Measurements from ENCODE around the gene PIWIL1.

Gene PIWIL1

DNA sequence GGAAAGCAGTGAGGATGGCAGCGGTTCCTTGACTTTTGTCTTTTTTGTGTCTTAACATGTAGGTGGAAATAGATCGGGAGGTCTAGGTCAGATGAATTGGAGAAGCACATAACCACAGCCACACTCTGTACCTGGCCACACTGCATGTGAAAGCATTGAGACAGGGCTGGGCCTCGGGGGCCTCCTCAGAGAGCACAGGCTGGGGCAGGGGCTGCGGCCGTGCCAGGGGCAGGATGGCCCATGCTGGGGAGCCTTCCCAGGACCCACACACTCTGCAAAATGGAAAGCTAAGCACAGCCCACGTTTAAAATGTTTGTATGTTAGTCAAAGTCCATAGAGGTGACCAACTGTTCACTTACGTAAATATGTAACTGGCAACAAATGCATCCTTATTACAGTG is 76.7 kb downstream of the PIWIL1 start:
- Histone ChIP-seq H2AFZ (ENCODE audit: low read depth, low read length, severe bottlenecking) (no peak overlapping the region), H3F3A (ENCODE audit: insufficient read depth) (no peaks in the 10 kb centered on the region), H3K4me2 (ENCODE audit: low read depth, low read length, poor library complexity, severe bottlenecking) (no peak overlapping the region), H3K4me3 (ENCODE audit: insufficient read depth, low read length, poor library complexity, severe bottlenecking) (no peak overlapping the region), H3K9ac (ENCODE audit: low read length) (no peak overlapping the region), H3K27ac (ENCODE audit: low read depth, low read length) (no peak overlapping the region), H3K79me2 (ENCODE audit: insufficient read depth, low read length) (no peaks in the 10 kb centered on the region), H3K9me3 (ENCODE audit: insufficient read depth, low read length) (no peaks in the 10 kb centered on the region), H4K20me1 (ENCODE audit: low read depth, low read length) (no peaks in the 10 kb centered on the region), H3K27me3 (ENCODE audit: low read length) (no peaks in the 10 kb centered on the region), H3K36me3 (ENCODE audit: low read length) (no peaks in the 10 kb centered on the region), H3K9me2 (replicated peaks; ENCODE audit: insufficient read depth, low read length) (no peaks in the 10 kb centered on the region)
- TF ChIP-seq CTCF (IDR thresholded peaks at IDR 0.05; ENCODE audit: insufficient read depth, low read length, poor library complexity, severe bottlenecking), result no peak
- TF ChIP-seq EZH2phosphoT487 (conservative IDR thresholded peaks at IDR 0.05; ENCODE audit: low read length), result no peak

DNA sequence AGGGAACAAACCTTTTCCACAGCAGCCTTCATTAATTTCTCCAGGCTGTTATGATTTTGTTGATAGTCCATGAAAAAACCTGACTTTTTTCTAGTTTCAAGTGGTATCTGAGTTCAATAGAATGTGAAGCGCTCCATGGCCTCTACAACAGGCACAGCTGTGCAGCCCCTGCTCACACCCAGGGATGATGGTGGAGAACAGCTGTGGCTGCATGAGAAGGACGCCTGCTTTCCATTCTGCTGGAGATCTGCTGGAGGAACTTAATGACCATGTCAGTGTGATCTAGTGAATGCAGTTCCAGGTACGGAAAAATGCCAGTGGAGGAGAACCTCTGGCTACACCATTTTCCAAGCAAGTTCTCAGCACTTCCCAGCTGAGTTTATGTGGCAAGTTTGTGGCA is 80.6 kb downstream of the PIWIL1 start:
- no peak for TF ChIP-seq CTCF (IDR thresholded peaks at IDR 0.05; ENCODE audit: insufficient read depth, low read length, poor library complexity, severe bottlenecking)
- no peak for TF ChIP-seq EZH2phosphoT487 (conservative IDR thresholded peaks at IDR 0.05; ENCODE audit: low read length)
- H3K79me2 ChIP-seq (ENCODE audit: insufficient read depth, low read length), result no peaks in the 10 kb centered on the region
- no peaks in the 10 kb centered on the region for H3K9me2 ChIP-seq (replicated peaks; ENCODE audit: insufficient read depth, low read length)
- no peak overlapping the region for H3K27ac ChIP-seq (ENCODE audit: low read depth, low read length)
- no peak overlapping the region for H3K4me2 ChIP-seq (ENCODE audit: low read depth, low read length, poor library complexity, severe bottlenecking)
- H3K36me3 ChIP-seq (ENCODE audit: low read length), result no peaks in the 10 kb centered on the region
- no peak overlapping the region for H3K9ac ChIP-seq (ENCODE audit: low read length)
- H3K4me3 ChIP-seq (ENCODE audit: insufficient read depth, low read length, poor library complexity, severe bottlenecking), result no peak overlapping the region
- no peaks in the 10 kb centered on the region for H3K27me3 ChIP-seq (ENCODE audit: low read length)
- no peaks in the 10 kb centered on the region for H4K20me1 ChIP-seq (ENCODE audit: low read depth, low read length)
- H3F3A ChIP-seq (ENCODE audit: insufficient read depth), result no peaks in the 10 kb centered on the region
- no peaks in the 10 kb centered on the region for H3K9me3 ChIP-seq (ENCODE audit: insufficient read depth, low read length)
- H2AFZ ChIP-seq (ENCODE audit: low read depth, low read length, severe bottlenecking), result no peak overlapping the region

- Histone ChIP-seq H3K79me2 (ENCODE audit: insufficient read depth, low read length) (no peaks in the 10 kb centered on the region), H3K36me3 (ENCODE audit: low read length) (no peaks in the 10 kb centered on the region), H3K4me3 (ENCODE audit: insufficient read depth, low read length, poor library complexity, severe bottlenecking) (no peak overlapping the region), H3K9ac (ENCODE audit: low read length) (no peak overlapping the region), H2AFZ (ENCODE audit: low read depth, low read length, severe bottlenecking) (no peak overlapping the region), H3K4me2 (ENCODE audit: low read depth, low read length, poor library complexity, severe bottlenecking) (no peak overlapping the region), H3K27ac (ENCODE audit: low read depth, low read length) (no peak overlapping the region), H3K27me3 (ENCODE audit: low read length) (no peaks in the 10 kb centered on the region), H4K20me1 (ENCODE audit: low read depth, low read length) (no peaks in the 10 kb centered on the region), H3K9me3 (ENCODE audit: insufficient read depth, low read length) (no peaks in the 10 kb centered on the region), H3K9me2 (replicated peaks; ENCODE audit: insufficient read depth, low read length) (no peaks in the 10 kb centered on the region), H3F3A (ENCODE audit: insufficient read depth) (no peaks in the 10 kb centered on the region)
- TF ChIP-seq EZH2phosphoT487 (conservative IDR thresholded peaks at IDR 0.05; ENCODE audit: low read length), result no peak
Measured at GRCh38 chr12:130419116-130419515, 81.4 kb downstream of the PIWIL1 start.

DNA sequence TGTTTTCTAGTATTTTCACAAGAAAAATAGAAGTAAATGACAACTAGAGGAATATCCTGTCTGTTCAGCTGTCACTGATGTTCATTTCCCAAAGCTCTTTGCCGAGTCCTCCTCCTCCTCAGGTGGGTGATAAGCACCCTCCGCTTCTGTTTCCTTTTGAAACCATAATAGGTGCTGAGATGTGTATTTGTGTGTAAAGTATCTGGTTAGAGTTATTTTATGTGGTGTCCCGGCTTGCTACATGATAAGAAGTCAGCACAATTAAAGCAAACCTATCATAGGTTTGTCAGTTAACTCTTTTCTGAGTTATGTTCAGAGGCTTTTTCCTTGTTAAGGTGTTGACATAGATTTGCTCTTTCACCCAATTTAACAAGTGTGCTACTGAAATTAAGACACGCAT is 82.4 kb downstream of the PIWIL1 start:
- H3K27ac ChIP-seq (ENCODE audit: low read depth, low read length), result no peak overlapping the region
- no peak overlapping the region for H2AFZ ChIP-seq (ENCODE audit: low read depth, low read length, severe bottlenecking)

More for the DNA sequence above, 82.4 kb downstream of the PIWIL1 start:
- Histone ChIP-seq H3K4me2 (ENCODE audit: low read depth, low read length, poor library complexity, severe bottlenecking) (no peak overlapping the region), H3K4me3 (ENCODE audit: insufficient read depth, low read length, poor library complexity, severe bottlenecking) (no peak overlapping the region), H3K79me2 (ENCODE audit: insufficient read depth, low read length) (no peaks in the 10 kb centered on the region), H3K9me3 (ENCODE audit: insufficient read depth, low read length) (no peaks in the 10 kb centered on the region), H3K36me3 (ENCODE audit: low read length) (no peaks in the 10 kb centered on the region), H3K27me3 (ENCODE audit: low read length) (no peaks in the 10 kb centered on the region), H3K9ac (ENCODE audit: low read length) (no peak overlapping the region), H4K20me1 (ENCODE audit: low read depth, low read length) (no peaks in the 10 kb centered on the region), H3K9me2 (replicated peaks; ENCODE audit: insufficient read depth, low read length) (no peaks in the 10 kb centered on the region), H3F3A (ENCODE audit: insufficient read depth) (no peaks in the 10 kb centered on the region)
- TF ChIP-seq EZH2phosphoT487 (conservative IDR thresholded peaks at IDR 0.05; ENCODE audit: low read length) (no peak), CTCF (IDR thresholded peaks at IDR 0.05; ENCODE audit: insufficient read depth, low read length, poor library complexity, severe bottlenecking) (no peak)

All from SU-DHL-6 (cell line).